Astrocyte of the hippocampus (primary cell): ENCODE results near the gene MAST4.
A peak's percentile ranks its signal among the peaks of the same experiment; 100 is the strongest.

Experiments
- DNase-seq: peaks from one replicate; pipeline ENCODE4 v3.0.0; 2011; ENCODE audit warnings: low read depth, low spot score

The MAST4 gene

DNA sequence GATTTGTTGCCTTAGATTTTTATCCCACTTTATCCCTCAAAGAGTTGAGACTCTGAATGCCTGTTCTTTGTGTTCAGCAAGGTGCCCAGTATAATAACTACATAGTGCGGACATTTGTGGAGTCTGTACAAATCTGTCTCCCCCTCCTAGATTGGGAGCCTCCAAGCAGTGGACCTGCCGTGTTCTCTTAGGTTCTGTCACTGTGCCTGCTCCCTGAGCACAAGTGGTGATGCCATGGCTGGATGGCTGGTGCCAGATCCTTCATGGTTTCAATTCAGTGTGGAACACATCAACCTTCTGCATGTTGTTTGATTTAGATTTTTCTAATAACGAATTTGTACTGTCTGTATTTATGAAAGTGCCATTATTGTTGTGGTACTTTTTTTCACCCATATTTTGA is 307.5 kb downstream of the MAST4 start:
- no peak for DNase-seq

GRCh38 chr5:66904189-66904588 is 308.0 kb downstream of the MAST4 start:
- DNase-seq = no peak

GRCh38 chr5:66906021-66906420 is 309.8 kb downstream of the MAST4 start:
- DNase-seq = no peak

- no peak for DNase-seq
Observed at GRCh38 chr5:66908230-66908629, 312.0 kb downstream of the MAST4 start.

- no peak for DNase-seq
Observed at GRCh38 chr5:66909364-66909763, 313.2 kb downstream of the MAST4 start.

DNA sequence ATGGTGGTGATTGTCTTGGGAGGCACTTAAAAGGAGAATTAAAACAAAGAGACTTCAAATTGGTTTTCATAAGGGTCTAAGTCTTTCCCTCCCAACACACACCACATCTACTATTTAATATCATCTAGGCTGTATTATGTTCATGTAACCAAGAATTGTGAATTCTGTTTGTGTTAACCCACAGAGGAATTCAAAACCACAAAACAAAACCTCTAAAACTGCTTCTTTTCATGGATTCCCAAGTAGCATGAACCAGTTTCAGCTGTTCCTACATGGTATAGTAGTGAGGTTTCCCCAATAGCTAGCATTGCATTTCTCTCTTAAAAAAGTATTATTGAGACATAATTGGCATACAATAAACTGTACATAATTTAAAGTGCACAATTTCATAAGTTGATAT is 316.6 kb downstream of the MAST4 start:
- peak; percentile 46 for DNase-seq

- no peak for DNase-seq
Observed at GRCh38 chr5:66915531-66915930, 319.3 kb downstream of the MAST4 start.

GRCh38 chr5:66922881-66923280 is 326.7 kb downstream of the MAST4 start:
- DNase-seq = no peak

GRCh38 chr5:66923457-66923856 is 327.3 kb downstream of the MAST4 start:
- no peak for DNase-seq

DNA sequence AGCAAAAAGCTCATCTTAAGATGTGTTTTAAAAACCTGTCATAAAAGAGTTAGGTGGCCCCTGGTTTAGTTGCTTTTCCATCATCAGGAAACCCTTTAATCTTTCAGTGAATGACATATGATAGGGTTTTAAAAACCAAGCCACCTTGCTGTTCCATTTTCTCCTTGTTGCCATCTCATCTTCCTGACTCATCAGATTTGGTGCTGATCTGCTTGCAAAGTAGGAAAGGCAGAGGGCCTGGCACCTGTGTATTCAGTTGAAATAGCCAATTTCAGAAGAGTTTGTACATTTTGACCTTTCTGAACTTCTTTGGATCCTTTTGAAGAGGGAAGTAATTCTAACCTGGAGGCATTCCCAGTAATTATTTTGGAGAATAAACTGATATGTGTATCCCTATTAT is 327.7 kb downstream of the MAST4 start:
- no peak for DNase-seq

DNA sequence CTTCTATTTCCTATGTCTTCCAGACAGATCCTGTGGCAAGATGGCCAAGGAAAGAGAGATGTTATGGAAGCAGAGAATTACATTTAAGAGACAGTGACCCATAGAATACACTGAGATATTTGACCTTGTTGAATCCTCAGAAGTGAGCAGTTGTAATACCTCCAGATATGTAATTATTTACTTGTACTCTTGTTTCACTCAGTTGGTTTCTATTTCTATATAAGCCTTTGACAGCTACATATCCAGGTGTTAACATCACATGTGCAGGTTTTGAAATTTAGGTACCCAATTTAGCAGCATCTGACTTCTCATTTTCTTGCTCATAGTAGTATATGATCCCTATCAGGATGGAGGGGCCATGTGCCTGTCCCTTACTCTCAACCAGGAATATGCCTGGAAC is 330.9 kb downstream of the MAST4 start:
- DNase-seq = no peak

GRCh38 chr5:66929281-66929680 is 333.1 kb downstream of the MAST4 start:
- no peak for DNase-seq

DNA sequence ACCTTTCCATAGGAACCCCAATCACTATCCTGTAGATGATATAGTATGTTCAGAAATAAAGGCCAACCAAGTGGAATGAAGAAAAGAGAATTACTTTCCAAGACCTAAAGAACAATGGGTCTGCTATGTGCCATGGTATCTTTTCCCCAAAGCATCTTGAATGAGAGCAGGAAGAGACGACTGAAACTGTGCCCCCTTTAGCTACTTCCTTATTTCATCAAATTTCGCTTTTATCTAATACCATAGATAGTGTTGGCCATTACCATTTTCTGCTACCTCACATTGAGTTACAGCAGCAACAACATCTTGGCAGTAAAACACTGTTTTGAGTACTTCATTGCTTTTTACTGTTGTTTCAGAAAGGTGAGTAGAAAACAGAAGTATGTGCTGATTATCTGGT is 333.8 kb downstream of the MAST4 start:
- DNase-seq = no peak

- no peak for DNase-seq
Observed at GRCh38 chr5:66931651-66932050, 335.5 kb downstream of the MAST4 start.

DNA sequence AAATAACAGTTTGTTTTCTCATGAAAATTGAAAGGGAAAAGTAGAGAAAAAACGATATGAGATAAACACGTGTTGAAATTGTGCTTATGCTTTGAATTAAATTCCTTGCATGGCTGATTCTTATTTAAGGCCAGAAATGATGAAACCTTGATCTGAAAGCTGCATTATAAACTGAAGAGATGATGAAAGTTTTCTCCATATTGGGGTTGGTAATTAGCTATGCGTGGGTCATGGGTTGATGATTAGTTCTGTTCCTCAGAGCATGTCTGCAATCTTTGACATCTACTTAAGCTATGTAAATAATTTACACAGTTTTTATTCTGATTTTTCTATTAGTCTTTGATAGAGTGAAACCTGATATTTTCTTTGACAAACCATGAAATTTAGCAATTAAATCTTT is 336.3 kb downstream of the MAST4 start:
- no peak for DNase-seq

GRCh38 chr5:66933066-66933465 is 336.9 kb downstream of the MAST4 start:
- DNase-seq = no peak

- no peak for DNase-seq
Observed at GRCh38 chr5:66939094-66939493, 342.9 kb downstream of the MAST4 start.

- peak; percentile 5 for DNase-seq
Observed at GRCh38 chr5:66945389-66946349, 349.5 kb downstream of the MAST4 start.

DNA sequence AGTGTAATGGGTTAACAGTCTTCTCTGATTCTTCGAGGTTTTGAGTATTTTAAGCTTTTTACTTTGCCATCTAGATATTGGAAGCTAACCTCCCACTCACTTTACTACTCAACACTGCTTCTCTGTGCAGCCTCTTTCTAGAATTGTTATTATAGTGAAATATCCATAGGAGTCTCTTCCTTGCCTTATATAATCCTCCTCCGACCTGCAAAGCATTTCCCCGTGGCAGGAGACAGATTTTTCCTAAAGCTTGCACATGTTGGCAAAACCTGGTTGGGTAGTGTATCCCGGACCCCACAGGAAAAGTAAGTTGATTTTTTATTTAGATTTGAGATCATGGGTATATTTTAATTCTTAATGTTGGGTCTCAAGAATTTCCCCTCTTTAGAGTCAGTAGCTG is 351.3 kb downstream of the MAST4 start:
- no peak for DNase-seq

- no peak for DNase-seq
Observed at GRCh38 chr5:66949066-66949465, 352.9 kb downstream of the MAST4 start.

- DNase-seq = no peak
Observed at GRCh38 chr5:66952153-66952552, 356.0 kb downstream of the MAST4 start.

GRCh38 chr5:66956439-66956838 is 360.2 kb downstream of the MAST4 start:
- DNase-seq = no peak

- peak; percentile 66 for DNase-seq
Observed at GRCh38 chr5:66958201-66958979, 362.2 kb downstream of the MAST4 start.
